NAMALWA (cell line): ENCODE data around the gene AIPL1.

ENCODE experiments used
- DNase-seq: peaks from one replicate; pipeline ENCODE4 v3.0.0-alpha.2; 2015; ENCODE audit warnings: low spot score

AIPL1 gene

DNA sequence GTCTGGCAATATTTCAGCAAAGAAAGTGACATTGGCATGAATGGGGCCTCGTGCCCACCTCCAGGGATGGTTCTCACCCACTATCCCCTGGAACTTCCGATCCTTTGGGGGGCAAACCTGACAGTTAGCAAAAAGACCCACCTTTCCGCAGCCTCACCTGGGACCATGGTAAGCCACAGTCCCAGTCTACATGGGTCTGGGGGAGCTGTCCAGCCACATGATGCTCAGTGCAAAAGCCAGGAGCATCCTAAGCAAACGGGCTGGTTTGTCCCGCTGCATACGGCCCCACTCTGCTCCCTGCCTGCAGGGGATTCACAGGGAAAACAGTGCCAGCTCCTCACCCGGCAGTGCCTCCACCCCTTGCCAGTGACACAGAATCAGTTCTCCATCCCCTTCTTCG is 19.3 kb downstream of the AIPL1 start:
- no peak for DNase-seq

DNA sequence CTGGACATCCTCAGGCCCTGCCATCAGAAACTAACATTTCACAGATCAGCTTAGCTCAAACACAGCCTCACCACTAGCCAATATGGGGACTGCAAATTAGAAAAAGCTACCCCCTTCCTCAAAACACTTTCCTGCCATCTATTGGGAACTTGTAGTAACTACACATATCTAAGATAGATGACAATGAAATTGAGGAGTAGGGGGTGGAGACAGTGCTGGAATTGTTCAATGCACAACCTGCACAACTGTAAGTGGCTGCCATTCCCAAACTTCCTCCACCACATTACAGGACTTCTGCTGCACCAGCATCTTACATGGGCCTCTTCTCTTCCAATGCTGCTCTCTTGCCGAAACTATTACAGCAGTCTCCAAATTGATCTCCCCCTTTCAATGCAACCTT is 21.9 kb downstream of the AIPL1 start:
- DNase-seq: peak; percentile 57

DNA sequence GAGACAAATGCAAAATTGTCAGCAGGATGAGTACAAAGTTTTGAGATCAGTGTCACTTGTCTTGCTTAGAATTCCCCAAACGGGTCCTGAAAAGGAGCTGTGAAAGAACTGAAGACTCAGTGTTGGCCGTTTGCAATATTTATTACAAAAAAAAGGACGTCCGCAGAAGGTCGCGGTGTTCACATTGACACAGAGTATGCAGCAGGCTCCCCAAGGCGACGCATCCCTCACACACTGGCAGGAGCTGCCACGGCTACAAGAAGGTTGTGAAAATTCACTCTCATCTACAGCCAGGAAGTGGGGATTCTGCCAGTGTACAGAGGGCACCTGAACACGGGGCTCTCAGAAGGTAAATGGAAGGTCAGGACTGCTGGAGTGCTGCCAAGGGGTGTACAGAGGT is 26.2 kb downstream of the AIPL1 start:
- DNase-seq: no peak

DNA sequence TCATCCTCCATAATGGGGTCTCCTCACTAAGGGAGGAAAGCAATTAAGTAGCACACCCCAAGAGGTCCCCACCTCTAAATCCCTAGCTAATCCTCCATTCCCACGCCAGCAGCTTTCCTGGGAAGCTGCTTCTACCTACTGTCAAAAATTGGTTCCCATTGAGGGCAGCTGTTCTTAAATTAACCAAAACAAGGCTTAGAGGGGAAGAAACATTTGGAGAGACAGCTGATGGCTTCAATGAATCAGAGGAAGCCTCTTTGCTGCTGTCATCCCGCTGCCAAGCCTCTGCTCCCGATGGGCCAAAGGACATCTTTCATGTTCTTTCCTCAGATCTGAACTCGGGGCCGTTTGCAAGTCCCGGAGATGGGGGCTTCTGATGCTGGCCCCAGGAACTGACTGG is 26.6 kb downstream of the AIPL1 start:
- no peak for DNase-seq

DNA sequence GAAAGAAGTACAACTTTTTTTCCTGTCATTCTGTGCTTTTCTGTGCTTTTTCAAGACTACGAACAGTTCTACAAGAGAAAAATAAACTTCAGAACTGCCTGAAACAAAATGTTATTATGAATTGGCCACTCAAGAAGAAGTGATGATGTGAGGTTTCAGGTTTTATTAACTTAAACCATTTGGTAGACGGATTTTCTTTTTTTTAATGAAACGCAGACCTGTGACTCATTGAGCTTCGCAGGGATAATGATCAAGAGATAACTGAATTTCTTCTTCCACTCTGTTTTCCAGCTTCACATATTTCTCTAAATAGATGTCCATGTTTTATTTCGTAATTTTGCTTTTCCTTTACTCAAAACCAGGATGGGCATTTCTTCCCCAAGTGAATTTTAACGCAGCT is 32.7 kb downstream of the AIPL1 start:
- DNase-seq: no peak

DNA sequence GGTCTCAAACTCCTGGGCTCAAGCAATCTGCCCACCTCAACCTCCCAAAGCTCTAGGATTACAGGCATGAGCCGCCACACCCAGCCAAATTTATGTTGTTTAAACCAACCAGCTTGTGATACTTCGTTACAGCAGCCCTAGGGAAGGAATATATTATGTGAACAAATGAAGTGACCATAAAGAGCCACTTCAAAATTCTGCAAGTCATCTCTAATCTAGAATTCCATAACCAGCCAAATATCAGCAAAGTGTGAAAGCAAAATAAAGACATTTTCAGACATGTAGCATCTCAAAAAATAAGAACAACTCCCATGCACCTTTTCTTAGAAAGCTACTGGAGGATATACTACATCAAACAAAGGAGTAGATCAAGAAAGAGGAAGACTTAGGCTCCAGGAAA is 36.0 kb downstream of the AIPL1 start:
- DNase-seq: no peak

DNA sequence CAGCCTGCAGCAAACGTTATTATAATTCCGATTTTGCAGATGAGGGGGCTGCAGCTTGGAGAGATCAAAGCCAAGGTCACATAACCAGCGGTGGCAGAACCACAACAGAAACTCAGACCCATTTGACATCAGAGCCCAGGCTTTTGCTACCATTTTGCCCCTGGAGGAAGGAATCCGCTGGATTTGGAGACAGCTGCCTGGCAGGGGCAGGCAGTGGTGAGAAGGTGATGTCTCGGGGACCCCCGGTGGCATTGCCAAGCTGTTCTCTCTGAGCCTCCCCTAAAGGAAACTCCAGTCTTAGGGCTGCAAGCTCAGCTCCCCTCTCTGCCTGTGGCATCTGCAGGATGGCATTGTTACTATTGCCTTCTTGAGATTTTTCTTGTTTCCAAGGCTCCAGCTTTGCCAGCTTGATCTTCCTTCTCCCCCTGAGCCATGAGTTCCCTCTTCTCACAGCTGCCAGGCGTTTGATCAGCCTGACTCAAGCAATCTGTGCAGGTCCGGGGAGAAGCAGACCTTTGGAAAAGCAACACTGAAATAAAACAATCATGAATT is 40.8 kb downstream of the AIPL1 start:
- DNase-seq: no peak

DNA sequence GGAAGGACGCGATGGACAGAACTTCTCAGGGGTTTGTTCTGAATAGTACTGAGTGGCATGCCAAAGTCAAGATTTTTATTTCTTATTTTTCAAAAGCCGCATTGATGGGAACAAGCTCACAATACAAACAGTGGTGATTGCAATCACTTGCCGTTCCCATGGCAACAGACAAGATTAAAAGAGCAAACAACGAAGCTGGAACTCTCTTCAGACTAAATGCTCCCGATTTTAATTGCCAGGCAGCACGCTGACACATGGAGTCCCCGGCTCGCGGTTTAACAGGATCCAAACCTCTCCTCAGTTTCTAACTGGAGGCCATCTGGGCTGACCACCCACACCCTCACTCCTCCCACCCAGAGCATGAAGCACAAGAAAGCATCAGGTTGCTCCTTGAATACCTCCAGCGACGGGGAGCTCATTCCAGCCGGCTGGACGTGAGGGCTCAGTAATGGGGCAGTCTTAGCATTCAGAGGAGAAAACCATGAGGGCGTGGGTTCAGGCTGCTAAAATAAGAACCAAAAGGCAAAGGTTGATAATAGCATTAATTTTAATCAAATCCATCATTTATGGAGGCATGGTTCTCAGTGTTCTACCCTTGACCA is 41.5 kb downstream of the AIPL1 start:
- DNase-seq: no peak

DNA sequence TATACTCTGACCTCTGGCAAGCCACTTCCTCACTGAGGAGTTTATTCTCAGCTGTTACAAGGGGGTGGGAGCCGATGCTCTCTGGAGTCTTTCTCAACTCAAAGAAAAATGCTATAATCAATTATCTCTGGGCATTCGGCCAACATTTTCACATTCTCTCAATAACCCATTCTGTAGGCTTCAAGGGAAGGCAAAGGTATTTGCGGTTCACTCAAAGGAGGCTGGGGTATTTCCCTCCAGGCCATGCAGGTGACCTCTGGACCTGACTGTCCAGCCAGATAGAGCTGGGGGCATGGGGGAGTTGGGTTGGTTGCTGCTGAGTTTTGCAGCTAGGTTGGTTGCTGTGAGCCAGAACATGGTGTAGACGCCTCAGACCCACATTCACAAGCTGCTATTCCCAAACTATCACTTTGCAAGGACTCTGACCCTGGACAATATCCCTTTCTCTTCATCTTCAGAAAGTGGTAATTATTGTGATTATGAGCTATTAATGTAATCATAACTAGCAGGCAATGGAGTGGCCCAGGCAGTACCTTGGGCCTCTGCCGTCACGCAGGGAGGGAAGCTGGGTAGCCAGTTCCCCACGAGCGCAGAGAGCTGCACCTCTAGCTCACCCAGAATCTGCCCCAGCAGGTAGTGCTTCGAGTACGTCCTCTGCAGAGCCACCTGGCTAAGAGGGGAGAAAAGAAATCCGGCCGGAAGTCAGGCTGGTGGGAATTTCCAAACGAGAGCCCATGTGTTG is 42.1 kb downstream of the AIPL1 start:
- no peak for DNase-seq

DNA sequence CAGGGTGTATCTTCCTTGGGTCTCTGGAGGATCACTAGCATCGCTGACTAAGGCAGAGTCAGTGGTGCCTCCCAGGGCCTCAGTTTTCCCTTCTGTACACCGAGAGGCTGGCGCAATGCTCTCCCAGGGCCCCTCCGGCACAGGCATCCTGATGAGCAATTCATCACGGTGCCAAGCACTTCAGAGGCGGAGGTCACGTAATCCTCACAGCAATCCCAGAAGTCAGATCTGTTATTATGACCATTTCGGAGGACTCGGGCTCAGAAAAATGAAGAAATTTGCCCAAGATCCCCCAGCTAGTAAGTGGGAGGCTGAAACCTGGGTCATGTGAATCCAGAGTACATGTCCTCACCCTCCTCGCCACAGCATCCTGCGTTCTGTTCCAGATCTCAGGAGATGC is 46.5 kb downstream of the AIPL1 start:
- DNase-seq: no peak

DNA sequence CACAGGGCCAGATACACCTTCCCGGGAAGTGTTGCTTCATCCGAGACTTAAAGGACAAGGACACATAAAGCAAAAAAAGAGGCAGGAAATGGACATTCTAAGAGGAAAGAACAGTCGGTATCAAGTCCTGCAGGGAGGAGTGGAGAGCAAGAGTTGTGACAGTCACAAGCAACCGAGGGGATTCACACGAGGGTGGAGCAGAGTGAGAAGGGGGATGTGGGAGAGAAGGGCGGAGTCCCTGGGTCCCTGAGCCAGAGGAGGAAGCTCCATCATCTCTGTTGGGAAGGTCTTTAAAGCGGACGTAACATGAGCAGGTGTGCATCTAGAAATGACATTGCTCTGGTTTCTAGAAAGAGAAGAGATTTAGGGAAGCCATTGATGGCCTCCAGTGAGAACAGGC is 47.1 kb downstream of the AIPL1 start:
- no peak for DNase-seq

DNA sequence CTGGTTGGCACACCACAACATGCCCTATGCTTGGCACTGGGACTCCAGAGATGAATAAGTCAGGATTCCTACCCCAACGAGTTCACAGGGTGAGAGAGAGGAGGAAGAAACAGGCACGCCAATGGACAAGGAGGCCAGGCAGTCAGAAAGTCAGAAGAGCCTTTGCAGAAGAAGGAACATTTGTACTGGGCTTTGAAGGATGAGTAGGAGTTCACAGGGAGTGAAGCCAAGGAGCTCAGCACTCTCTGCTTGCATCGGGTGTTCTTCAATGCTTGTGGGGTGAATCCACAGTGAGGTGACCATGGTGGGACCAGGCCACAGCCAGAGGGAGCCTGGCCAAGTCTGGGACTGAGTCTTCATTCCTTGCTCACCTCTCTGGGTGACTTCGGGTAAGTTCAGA is 47.5 kb downstream of the AIPL1 start:
- DNase-seq: no peak

DNA sequence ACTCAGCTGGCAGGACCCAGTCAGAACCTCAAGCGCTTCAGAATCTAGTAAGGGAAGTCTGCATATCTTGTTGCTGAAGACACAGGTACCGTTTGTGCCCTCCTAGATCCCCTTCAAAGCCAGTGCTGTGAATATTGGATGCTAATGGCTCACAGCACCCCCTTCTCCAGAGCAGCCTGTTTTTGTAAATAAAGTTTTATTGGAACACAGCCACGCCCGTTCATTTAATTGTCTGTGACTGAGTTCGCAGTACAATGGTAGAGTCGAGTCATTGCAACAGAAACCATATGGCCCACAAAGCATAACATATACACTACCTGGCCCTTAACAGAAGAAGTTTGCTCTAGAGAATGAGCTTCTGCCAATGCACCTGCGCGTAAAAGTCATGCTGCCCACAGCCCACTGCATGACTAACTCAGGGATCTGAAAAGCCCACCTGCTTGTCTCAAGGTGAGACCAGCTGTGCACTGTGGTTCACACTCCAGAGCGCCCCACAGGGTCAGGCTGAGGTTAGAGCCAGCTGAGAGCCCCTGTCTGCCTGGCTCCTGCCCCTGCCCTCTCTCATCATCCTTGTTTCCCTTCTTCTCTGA is 48.8 kb downstream of the AIPL1 start:
- no peak for DNase-seq

DNA sequence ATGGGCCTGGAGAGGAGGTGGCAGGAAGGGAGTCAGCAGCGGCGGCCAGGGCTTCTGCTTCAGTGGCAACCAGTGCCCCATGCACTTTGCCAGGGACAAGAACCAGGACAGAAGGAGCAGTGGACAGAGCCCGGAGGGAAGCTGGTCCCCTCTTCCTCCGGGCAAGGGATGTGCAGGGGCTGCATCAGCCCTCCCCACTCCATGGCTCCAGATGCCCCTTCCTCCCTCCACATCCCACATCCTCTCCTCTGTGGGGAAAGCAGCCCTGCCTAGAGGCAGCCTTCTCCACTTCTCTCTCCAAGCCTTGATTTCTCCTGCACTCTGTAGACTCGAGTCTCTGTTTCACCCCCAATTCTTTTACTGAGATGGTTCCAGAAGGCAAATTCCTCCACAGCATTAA is 50.4 kb downstream of the AIPL1 start:
- no peak for DNase-seq

DNA sequence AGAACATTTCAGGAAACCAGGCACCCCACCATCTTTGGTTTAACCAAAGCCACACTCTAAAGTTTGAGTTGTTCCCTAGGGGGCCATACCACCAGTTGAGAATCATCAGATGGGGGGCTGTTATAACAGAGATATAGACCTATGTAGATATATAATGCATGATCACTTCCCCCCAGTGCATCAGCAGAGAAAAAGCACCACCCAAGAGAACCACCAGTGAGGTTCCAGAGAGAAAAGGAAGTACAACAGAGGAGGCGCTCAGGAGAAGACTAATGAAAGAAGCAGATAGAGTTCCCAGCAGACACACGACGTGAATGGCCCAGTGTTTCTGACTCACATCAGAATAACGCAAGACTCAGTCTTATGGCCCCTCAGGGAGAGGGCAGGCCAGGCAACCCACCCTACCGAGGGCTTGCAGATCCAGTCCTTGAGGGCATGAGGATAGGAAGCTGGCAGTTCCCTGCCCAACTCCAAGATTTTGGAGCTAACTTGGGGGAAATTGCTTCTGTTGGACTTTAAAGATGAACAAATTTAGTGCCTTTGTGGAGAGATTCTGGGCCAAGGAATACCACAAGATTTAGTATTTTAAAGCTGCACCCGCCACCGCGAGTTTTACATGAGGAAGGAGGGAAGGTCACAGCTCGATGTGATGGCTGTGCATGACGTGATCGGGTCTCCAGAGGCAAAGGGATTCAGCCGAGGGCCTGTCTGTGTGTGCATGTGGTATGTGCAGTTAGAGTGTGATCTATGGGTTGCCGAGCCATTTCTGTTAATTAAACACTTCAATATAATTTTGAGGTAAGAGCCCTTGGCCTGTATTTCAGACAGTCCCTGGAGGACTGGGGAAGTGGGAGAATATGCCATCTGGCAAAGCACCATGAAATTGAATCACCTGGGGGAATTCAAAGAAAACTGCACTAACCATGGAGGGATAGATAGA is 53.1 kb downstream of the AIPL1 start:
- DNase-seq: no peak

DNA sequence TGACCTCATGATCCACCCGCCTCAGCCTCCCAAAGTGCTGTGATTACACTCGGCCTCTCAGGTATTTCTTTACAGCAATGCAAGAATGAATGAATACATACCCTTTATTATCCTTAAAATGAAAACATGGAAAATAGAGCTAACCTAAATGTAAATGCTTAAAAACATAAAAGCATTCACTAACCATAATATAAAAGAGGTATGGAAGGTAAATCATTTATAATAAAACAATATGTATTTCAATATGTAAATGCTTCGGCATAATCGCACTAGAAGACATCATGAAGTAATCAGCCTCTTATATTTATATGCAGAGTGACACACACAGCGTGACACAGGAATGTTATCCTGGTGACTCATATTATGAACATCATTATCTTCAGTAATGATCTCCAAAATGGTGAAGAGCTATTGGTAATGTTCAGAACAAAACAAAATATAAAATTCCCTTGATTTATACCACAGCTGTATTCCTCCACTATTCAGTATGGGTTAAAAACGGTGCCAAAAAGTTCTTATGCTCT is 53.9 kb downstream of the AIPL1 start:
- no peak for DNase-seq

DNA sequence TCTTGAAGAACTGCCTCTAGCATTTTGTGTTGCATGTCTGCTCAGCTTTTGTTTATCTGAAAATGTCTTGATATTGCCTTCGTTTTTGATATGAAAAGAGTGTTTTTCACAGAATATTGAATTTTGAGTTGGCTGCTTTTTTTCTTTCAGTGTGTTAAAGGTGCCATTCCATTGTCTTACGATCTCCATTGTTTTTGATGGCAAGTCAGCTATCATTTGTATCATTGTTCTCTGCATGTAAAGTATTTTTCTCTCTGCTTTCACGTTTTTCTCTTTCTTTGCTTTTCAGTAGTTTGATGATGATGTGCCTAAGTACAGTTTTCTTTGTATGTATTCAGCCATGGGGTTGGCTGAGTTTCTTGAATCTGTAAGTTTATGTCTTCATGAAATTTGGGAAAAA is 57.0 kb downstream of the AIPL1 start:
- DNase-seq: no peak

DNA sequence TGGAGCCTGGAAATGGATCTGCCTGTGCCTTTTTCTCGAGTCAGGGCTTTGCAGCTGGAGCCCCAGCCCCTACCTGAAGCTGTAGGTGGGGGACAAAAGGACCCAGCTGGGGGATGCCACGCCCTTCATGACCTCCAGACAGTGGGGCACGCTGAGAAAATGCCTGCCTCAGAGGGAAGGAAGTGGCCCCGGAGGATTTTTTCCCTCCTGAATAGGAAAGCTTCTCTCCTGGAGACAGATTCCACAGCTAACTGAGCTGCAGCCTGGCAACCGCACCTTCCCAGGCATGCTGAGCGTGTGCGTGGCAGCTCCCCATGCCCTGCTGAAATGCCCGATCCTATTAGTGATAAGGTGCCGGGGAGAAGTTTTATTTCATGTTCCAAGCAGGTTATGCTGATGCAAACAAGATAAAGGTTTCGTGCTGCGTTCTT is 58.0 kb downstream of the AIPL1 start:
- no peak for DNase-seq

DNA sequence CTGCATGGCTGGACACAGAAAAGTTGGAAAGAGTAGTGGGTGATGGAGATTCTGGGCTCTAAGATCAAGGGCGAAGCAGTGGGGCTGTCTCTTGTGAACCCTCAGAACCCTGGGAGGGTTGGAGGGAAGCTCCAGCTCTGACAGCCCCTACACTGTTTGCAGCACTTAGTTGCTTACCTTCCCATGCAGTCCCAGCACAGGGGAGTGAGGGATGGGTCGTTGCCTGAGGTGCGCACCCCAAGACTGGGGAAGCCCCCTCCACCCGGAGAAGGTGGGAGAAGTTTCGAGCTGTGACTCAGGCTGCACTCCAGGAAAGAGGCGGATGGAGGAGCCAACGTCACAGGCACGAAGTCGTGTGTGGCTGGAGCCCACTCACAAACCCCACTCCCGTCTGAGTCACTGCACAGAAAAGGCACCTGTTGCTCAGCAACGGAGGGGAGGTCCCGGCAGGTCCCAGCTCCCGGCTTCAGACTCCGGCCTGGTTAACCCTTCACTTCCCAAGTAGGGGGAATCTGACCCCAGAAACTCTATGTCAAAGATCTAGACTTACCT is 60.1 kb downstream of the AIPL1 start:
- no peak for DNase-seq

DNA sequence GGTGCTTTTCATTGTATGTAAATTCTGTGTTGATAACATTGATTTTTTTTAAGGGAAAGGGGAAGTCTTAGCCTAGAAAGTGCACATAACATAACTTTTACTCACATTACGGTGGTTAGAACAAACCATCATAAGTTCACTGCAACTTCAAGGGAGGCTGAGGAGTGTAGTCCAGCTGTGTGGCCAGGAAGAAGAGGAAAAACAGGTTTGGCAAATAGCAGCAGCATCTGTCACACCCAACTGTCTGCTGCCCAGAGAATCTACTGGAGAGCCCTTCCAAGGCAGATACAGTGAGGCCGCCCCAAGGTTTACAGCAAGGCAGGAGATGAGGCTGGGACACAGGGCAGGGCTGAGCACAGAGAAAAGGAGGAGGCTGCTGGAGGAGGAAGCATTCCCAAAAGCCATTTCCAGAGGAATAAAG is 60.6 kb downstream of the AIPL1 start:
- DNase-seq: no peak
